ENCODE measurements around the gene MBD4.
A peak's percentile ranks its signal among the peaks of the same experiment; 100 is the strongest.

Gene MBD4

GRCh38 chr3:129462361-129462968, 22.7 kb upstream of the MBD4 start:
- no peak for DNase-seq

GRCh38 chr3:129461461-129462146, 21.9 kb upstream of the MBD4 start:
- no peak for DNase-seq

- DNase-seq, result no peak
These were observed 21.3 kb upstream of the MBD4 start for GRCh38 chr3:129461022-129461421.

- DNase-seq, result no peak
These were observed 20.8 kb upstream of the MBD4 start for GRCh38 chr3:129460572-129460971.

GRCh38 chr3:129460155-129460554, 20.4 kb upstream of the MBD4 start:
- DNase-seq, result no peak

- no peak for DNase-seq
These were observed 14.0 kb upstream of the MBD4 start for GRCh38 chr3:129453732-129454131.

- DNase-seq, result no peak
These were observed 9.7 kb upstream of the MBD4 start for GRCh38 chr3:129449279-129450115.

GRCh38 chr3:129448186-129448895, 8.6 kb upstream of the MBD4 start:
- DNase-seq, result no peak

GRCh38 chr3:129446926-129447325, 7.2 kb upstream of the MBD4 start:
- no peak for DNase-seq

- DNase-seq, result no peak
These were observed 5.7 kb upstream of the MBD4 start for GRCh38 chr3:129445471-129445870.

GRCh38 chr3:129442947-129443346, 3.2 kb upstream of the MBD4 start:
- no peak for DNase-seq

- DNase-seq, result no peak
These were observed 2.7 kb upstream of the MBD4 start for GRCh38 chr3:129442486-129442885.

GRCh38 chr3:129441782-129442181, 2.0 kb upstream of the MBD4 start:
- no peak for DNase-seq

- no peak for DNase-seq
These were observed 1.5 kb upstream of the MBD4 start for GRCh38 chr3:129441215-129441614.

- no peak for DNase-seq
These were observed 956 bp upstream of the MBD4 start for GRCh38 chr3:129440618-129441190.

- peak; percentile 25 to 30 for DNase-seq
These were observed 427 bp downstream of the MBD4 start for GRCh38 chr3:129439226-129439816.

- DNase-seq, result no peak
These were observed 4.4 kb downstream of the MBD4 start for GRCh38 chr3:129435367-129435766.

- no peak for DNase-seq
These were observed 5.6 kb downstream of the MBD4 start for GRCh38 chr3:129434140-129434539.

- DNase-seq, result no peak
These were observed 6.2 kb downstream of the MBD4 start for GRCh38 chr3:129433565-129433964.

GRCh38 chr3:129432671-129433070, 7.1 kb downstream of the MBD4 start:
- no peak for DNase-seq

GRCh38 chr3:129432036-129432435, 7.7 kb downstream of the MBD4 start:
- DNase-seq, result no peak

GRCh38 chr3:129429602-129430001, 10.1 kb downstream of the MBD4 start:
- DNase-seq, result no peak

- DNase-seq, result no peak
These were observed 10.7 kb downstream of the MBD4 start for GRCh38 chr3:129429080-129429451.
